Fibroblast of lung (primary cell): ENCODE results near the gene NAXE.

ENCODE experiments used
- EZH2 ChIP-seq: IDR thresholded peaks from 2 replicates; pipeline ENCODE4 v1.5.1; 2012; ENCODE audit warnings: low read length, control low read depth, mild to moderate bottlenecking; ENCODE audit errors: missing control alignments
- TF ChIP-seq, protein P1 (sequence below), 2 donors: IDR thresholded peaks in 1 of 2; conservative IDR thresholded peaks in 1 of 2; 1 replicate in 1 of 2; 2 replicates in 1 of 2; pipeline ENCODE4 v1.5.1; 2011 to 2012; ENCODE audit warnings: low read length in 2 of 2, control low read depth in 1 of 2, inconsistent platforms in 1 of 2, low read depth in 1 of 2, mild to moderate bottlenecking in 1 of 2

DNA sequence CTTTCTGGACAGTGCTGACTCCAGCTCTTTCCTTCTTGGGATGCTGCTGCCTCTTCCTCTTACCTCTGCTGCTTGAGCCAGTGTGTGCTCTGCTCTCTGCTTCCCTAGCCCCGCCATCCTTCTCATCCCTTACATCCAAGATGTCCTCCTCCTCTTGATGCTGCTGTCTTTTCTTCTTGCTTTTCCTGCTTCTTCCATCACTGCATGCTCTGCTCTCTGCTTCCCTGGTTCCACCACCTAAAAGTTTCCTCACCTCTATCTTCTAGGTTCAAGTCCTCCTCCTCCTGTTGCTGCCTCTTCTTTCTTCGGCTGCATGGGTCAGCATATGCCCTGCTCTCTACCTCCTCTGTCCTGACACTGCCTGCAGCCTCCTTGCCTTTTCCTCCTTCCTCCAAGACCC, 3.4 kb downstream of the NAXE start:
- TF ChIP-seq, protein P1, sequence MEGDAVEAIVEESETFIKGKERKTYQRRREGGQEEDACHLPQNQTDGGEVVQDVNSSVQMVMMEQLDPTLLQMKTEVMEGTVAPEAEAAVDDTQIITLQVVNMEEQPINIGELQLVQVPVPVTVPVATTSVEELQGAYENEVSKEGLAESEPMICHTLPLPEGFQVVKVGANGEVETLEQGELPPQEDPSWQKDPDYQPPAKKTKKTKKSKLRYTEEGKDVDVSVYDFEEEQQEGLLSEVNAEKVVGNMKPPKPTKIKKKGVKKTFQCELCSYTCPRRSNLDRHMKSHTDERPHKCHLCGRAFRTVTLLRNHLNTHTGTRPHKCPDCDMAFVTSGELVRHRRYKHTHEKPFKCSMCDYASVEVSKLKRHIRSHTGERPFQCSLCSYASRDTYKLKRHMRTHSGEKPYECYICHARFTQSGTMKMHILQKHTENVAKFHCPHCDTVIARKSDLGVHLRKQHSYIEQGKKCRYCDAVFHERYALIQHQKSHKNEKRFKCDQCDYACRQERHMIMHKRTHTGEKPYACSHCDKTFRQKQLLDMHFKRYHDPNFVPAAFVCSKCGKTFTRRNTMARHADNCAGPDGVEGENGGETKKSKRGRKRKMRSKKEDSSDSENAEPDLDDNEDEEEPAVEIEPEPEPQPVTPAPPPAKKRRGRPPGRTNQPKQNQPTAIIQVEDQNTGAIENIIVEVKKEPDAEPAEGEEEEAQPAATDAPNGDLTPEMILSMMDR (conservative IDR thresholded peaks at IDR 0.05 in 1 of 2, IDR thresholded peaks at IDR 0.05 in 1 of 2; ENCODE audit: low read depth in 1 of 2, low read length in 2 of 2): no peak
- TF ChIP-seq EZH2: no peak
